Stomach (tissue), 4 donors: Measurements from ENCODE around the gene SPTBN5.

Experiments used
- EP300 ChIP-seq: sonication (generic); formaldehyde crosslinking; IDR thresholded peaks from one replicate; pipeline ENCODE4 v1.6.1; 2017; ENCODE audit warnings: antibody characterized with exemption
- POLR2A ChIP-seq, 4 donors: fragments of 450-650 bp; IDR thresholded peaks; one replicate each; pipeline ENCODE4 v1.6.1; 2016; ENCODE audit warnings: antibody characterized with exemption in 4 of 4, control low read depth in 2 of 4, mild to moderate bottlenecking in 1 of 4, moderate library complexity in 1 of 4
- POLR2AphosphoS5 ChIP-seq, 3 donors: sonication (generic); formaldehyde crosslinking; IDR thresholded peaks; one replicate each; pipeline ENCODE4 v1.6.1; 2016; ENCODE audit warnings: antibody characterized with exemption in 3 of 3
- TF ChIP-seq, protein P1 (sequence below), 7 experiments: fragments of 450-650 bp in 4 of 7; fragments of 200-600 bp in 3 of 7; sonication (generic) in 3 of 7; IDR thresholded peaks; one replicate each; pipeline ENCODE4 v1.5.1; 2016 to 2019; ENCODE audit warnings: antibody characterized with exemption in 7 of 7, control low read depth in 2 of 7, mild to moderate bottlenecking in 1 of 7

DNA sequence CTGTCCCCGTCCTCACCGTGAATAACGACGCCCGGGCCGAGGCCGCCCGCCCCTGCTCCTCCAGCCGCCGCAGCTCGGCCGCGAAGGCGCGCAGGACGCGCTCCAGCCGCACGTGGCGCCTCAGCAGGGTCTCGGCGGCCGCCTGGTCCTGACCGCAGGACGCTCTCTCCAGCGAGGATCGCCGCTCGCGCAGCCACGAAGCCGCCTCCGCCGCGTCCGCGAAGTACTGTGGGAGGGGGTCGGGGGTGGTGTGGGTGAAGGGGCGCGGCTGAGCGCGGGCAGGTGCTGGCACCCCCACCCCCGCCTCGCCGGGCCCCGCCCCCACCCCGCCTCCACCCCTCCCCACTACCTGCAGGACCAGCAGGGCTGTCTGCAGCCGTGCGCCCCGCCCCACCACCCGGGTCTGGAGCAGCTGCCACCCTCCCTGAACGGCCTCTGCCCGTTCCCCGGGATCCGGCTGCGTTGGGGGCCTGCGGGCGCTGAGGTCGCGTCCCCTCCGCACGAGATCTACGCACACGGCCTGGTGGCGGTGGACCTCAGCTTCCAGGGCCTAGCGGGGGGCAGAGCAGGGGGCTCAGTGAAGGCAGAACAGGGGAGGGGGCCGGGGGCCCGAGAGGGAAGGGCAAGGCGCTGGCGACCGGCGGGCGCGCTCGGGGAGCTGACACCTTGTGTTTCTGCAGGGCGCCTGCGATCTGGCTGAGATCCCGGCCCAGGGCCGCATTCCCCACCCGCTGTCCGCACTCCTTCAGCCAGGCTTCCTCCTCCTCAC lies 11.7 kb downstream of the SPTBN5 start:
- TF ChIP-seq, protein P1, sequence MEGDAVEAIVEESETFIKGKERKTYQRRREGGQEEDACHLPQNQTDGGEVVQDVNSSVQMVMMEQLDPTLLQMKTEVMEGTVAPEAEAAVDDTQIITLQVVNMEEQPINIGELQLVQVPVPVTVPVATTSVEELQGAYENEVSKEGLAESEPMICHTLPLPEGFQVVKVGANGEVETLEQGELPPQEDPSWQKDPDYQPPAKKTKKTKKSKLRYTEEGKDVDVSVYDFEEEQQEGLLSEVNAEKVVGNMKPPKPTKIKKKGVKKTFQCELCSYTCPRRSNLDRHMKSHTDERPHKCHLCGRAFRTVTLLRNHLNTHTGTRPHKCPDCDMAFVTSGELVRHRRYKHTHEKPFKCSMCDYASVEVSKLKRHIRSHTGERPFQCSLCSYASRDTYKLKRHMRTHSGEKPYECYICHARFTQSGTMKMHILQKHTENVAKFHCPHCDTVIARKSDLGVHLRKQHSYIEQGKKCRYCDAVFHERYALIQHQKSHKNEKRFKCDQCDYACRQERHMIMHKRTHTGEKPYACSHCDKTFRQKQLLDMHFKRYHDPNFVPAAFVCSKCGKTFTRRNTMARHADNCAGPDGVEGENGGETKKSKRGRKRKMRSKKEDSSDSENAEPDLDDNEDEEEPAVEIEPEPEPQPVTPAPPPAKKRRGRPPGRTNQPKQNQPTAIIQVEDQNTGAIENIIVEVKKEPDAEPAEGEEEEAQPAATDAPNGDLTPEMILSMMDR (IDR thresholded peaks at IDR 0.05) = no peak
- TF ChIP-seq POLR2A (IDR thresholded peaks at IDR 0.05) (no peak), EP300 (no peak), POLR2AphosphoS5 (IDR thresholded peaks at IDR 0.05) (no peak)
